KMS-11 (cell line): ENCODE results near the gene ZC3HAV1.
A peak's percentile ranks its signal among the peaks of the same experiment; 100 is the strongest.
"Not testable (repeated sequence)": the region's sequence is repeated elsewhere in the genome, so short reads cannot be mapped to it uniquely, and the experiment has no call there.

Experiments
- H2AFZ ChIP-seq: fragments of 200-600 bp; sonication (generic); 2 replicates; pipeline ENCODE4 v1.6.1; 2016; ENCODE audit warnings: antibody characterized with exemption, mixed run types, low read depth
- H3K27ac ChIP-seq: fragments of 200-600 bp; sonication (generic); 2 replicates; pipeline ENCODE4 v1.6.1; 2016; ENCODE audit warnings: mild to moderate bottlenecking, mixed run types
- H3K27me3 ChIP-seq: fragments of 200-600 bp; sonication (generic); 2 replicates; pipeline ENCODE4 v1.6.1; 2017; ENCODE audit warnings: mild to moderate bottlenecking, low read depth, mixed run types, moderate library complexity; ENCODE audit not compliant: insufficient read depth
- H3K36me3 ChIP-seq: fragments of 200-600 bp; sonication (generic); 2 replicates; pipeline ENCODE4 v1.6.1; 2017; ENCODE audit warnings: mild to moderate bottlenecking, mixed run types; ENCODE audit not compliant: insufficient read depth
- H3K4me1 ChIP-seq: fragments of 200-600 bp; sonication (generic); 2 replicates; pipeline ENCODE4 v1.6.1; 2016; ENCODE audit warnings: mild to moderate bottlenecking, low read depth, mixed run types; ENCODE audit not compliant: poor library complexity, severe bottlenecking
- H3K4me2 ChIP-seq: fragments of 200-600 bp; sonication (generic); 2 replicates; pipeline ENCODE4 v1.7.0; 2016; ENCODE audit warnings: mild to moderate bottlenecking, mixed run types
- H3K4me3 ChIP-seq: fragments of 200-600 bp; sonication (generic); IDR thresholded peaks from 2 replicates; pipeline ENCODE4 v1.6.1; 2017; ENCODE audit warnings: low read depth, low read length, mixed read lengths; ENCODE audit not compliant: insufficient read depth
- H3K79me2 ChIP-seq: fragments of 200-600 bp; sonication (generic); 2 replicates; pipeline ENCODE4 v1.6.1; 2016; ENCODE audit warnings: low read depth, mixed run types; ENCODE audit not compliant: insufficient read depth
- H3K9ac ChIP-seq: fragments of 200-600 bp; sonication (generic); 2 replicates; pipeline ENCODE4 v1.6.1; 2016; ENCODE audit warnings: mild to moderate bottlenecking, mixed run types
- H4K20me1 ChIP-seq: fragments of 200-600 bp; sonication (generic); 2 replicates; pipeline ENCODE4 v1.6.1; 2016; ENCODE audit warnings: mild to moderate bottlenecking, mixed run types; ENCODE audit not compliant: insufficient read depth
- CTCF ChIP-seq: fragments of 200-600 bp; sonication (generic); conservative IDR thresholded peaks from 2 replicates; pipeline ENCODE4 v1.6.1; 2017; ENCODE audit warnings: low read depth, mild to moderate bottlenecking, antibody characterized with exemption, low read length, moderate library complexity, mixed read lengths

The ZC3HAV1 gene

GRCh38 chr7:139106959-139107358 is 2.6 kb downstream of the ZC3HAV1 start:
- Histone ChIP-seq H3K36me3 (no peaks in the 10 kb centered on the region), H3K4me1 (peaks cover 37% of the 10 kb centered on the region), H3K79me2 (peaks cover 69% of the 10 kb centered on the region), H3K27me3 (no peaks in the 10 kb centered on the region), H4K20me1 (peaks cover 12% of the 10 kb centered on the region; the same call in 1 of the 2 replicates), H3K4me2 (peak overlapping the region; percentile 97), H3K9ac (no peak overlapping the region), H2AFZ (no peak overlapping the region), H3K27ac (no peak overlapping the region), H3K4me3 (no peak overlapping the region)
- TF ChIP-seq CTCF: no peak

GRCh38 chr7:139106227-139106626 is 3.3 kb downstream of the ZC3HAV1 start:
- not testable (repeated sequence) for H3K36me3 ChIP-seq, H3K4me3 ChIP-seq, H3K9ac ChIP-seq, H3K27ac ChIP-seq, H2AFZ ChIP-seq, H3K27me3 ChIP-seq
- H3K4me2 ChIP-seq: peak overlapping the region; percentile 97; the same call in 1 of the 2 replicates
- peaks cover 12% of the 10 kb centered on the region; the same call in 1 of the 2 replicates for H4K20me1 ChIP-seq
- H3K79me2 ChIP-seq: peaks cover 73% of the 10 kb centered on the region
- peaks cover 34% of the 10 kb centered on the region for H3K4me1 ChIP-seq

- Histone ChIP-seq H4K20me1 (peaks cover 12% of the 10 kb centered on the region; the same call in 1 of the 2 replicates), H3K36me3 (no peaks in the 10 kb centered on the region), H3K27ac (no peak overlapping the region), H2AFZ (no peak overlapping the region), H3K9ac (no peak overlapping the region), H3K4me1 (peaks cover 27% of the 10 kb centered on the region), H3K4me3 (no peak overlapping the region), H3K79me2 (peaks cover 73% of the 10 kb centered on the region), H3K4me2 (no peak overlapping the region), H3K27me3 (no peaks in the 10 kb centered on the region)
- no peak for TF ChIP-seq CTCF
Observed at GRCh38 chr7:139105484-139105883, 4.0 kb downstream of the ZC3HAV1 start.

GRCh38 chr7:139104091-139104450 is 5.4 kb downstream of the ZC3HAV1 start:
- peaks cover 83% of the 10 kb centered on the region for H3K79me2 ChIP-seq
- H3K4me1 ChIP-seq: peaks cover 26% of the 10 kb centered on the region
- no peak overlapping the region for H3K27ac ChIP-seq
- no peak overlapping the region for H3K9ac ChIP-seq
- no peak overlapping the region for H2AFZ ChIP-seq
- TF ChIP-seq CTCF: no peak
- no peaks in the 10 kb centered on the region for H3K36me3 ChIP-seq
- no peak overlapping the region for H3K4me2 ChIP-seq
- no peaks in the 10 kb centered on the region for H3K27me3 ChIP-seq
- peaks cover 17% of the 10 kb centered on the region; the same call in 1 of the 2 replicates for H4K20me1 ChIP-seq
- H3K4me3 ChIP-seq: no peak overlapping the region

GRCh38 chr7:139103057-139103815 is 6.3 kb downstream of the ZC3HAV1 start:
- no peak for TF ChIP-seq CTCF
- no peak overlapping the region for H3K27ac ChIP-seq
- H3K4me2 ChIP-seq: 0 out of 2 replicates have a peak overlapping the region, but pooled peaks have one; percentile 7
- H3K4me3 ChIP-seq: no peak overlapping the region
- H3K9ac ChIP-seq: no peak overlapping the region
- peaks cover 26% of the 10 kb centered on the region for H3K4me1 ChIP-seq
- no peaks in the 10 kb centered on the region for H3K27me3 ChIP-seq
- peaks cover 19% of the 10 kb centered on the region; the same call in 1 of the 2 replicates for H4K20me1 ChIP-seq
- peaks cover 80% of the 10 kb centered on the region for H3K79me2 ChIP-seq
- H3K36me3 ChIP-seq: no peaks in the 10 kb centered on the region
- no peak overlapping the region for H2AFZ ChIP-seq

GRCh38 chr7:139101637-139102158 is 7.8 kb downstream of the ZC3HAV1 start:
- peaks cover 11% of the 10 kb centered on the region for H3K4me1 ChIP-seq
- H3K4me2 ChIP-seq: not testable (repeated sequence)

More at GRCh38 chr7:139101637-139102158, 7.8 kb downstream of the ZC3HAV1 start:
- H3K36me3 ChIP-seq, H3K27ac ChIP-seq, H2AFZ ChIP-seq, H3K27me3 ChIP-seq, H3K4me3 ChIP-seq, H3K9ac ChIP-seq: not testable (repeated sequence)
- Histone ChIP-seq H4K20me1 (peaks cover 21% of the 10 kb centered on the region; the same call in 1 of the 2 replicates), H3K79me2 (peaks cover 65% of the 10 kb centered on the region)
